IPS-NIHi7 (cell line): Measurements from ENCODE around the gene KCNJ16.
"Not testable (repeated sequence)": the region's sequence is repeated elsewhere in the genome, so short reads cannot be mapped to it uniquely, and the experiment has no call there.

Source experiments
- DNase-seq: peaks from one replicate; pipeline ENCODE4 v3.0.0; 2012; ENCODE audit warnings: mixed read lengths; ENCODE audit errors: extremely low spot score

Gene KCNJ16

GRCh38 chr17:70074956-70075355, at the start of gene KCNJ16:
KCNJ16 (plus strand) TSS chr17:70075225; CDS start chr17:70132088, 56,863 bp downstream.
- peak; percentile 17 for DNase-seq

DNA sequence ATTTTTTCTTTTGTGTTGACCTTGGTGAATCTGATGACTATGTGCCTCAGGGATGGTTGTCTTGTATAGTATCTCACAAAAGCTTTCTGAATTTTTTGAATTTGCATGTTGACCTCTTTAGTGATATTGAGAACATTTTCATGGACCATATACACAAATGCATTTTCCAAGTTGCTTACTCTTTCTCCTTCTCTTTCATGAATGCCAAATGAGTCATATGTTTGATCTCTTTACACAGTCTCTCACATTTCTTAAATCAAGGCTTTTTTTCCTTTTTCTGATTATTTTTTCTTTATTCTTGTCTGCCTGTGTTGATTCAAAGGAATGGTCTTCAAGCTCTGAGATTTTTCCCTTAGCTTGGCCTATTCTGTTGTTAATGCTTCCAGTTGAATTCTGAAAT, 46.6 kb upstream of the KCNJ16 start:
- DNase-seq, result no peak

DNA sequence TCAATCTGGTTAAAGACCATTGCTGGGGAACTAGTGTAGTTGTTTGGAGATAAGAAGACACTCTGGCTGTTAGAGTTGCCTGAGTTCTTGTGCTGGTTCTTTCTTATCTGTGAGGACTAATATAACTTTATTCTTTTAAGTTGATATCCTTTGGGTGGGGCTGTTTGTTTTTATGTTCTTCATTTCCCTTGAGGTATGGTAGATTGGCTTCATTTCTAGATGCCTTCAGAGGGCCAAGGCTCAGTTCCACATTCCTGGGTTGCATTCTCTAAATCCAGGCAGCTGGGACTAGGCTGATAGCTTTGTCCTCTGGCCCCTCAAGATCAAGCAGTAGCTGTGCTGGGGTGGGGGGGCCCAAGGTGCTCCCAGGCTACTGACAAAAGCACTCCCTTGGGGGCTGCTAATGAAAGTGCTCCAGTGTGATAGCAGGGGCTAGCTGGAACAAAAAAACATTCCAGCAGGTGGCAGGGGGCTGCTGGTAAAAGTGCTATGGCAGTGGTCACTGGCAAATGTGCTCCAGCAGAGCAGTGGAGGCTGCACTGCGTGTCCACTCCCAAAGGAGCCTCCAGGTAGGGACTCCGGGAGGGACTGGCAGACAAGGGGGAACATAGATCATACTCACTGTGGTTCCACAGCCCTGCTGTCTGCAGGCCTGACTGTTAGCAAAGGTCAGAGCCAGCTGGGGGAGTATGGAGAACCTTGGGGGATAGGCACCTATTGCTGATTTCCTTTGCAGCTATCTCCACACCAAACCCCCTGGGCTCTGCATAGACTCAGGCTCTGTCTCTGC, 45.9 kb upstream of the KCNJ16 start:
- no peak for DNase-seq

DNA sequence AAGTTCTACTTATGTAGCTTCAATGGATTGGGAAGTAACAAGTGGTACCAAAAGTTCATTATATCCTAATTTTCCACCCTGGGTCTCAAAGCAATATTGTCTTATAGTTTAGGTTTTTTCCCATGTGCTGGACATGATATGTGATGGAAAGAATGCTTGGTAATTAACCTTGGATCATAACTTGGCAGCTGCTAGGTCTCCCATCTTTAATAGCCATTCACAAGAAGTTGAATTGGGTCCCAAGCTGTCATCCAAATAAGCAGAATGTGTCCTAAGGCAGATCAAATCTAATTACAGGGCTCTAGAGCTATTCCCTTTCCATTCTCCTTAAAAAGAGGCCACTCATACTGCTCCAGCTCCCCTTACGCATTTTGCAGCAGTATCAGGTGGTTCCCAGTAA, 44.7 kb upstream of the KCNJ16 start:
- no peak for DNase-seq

DNA sequence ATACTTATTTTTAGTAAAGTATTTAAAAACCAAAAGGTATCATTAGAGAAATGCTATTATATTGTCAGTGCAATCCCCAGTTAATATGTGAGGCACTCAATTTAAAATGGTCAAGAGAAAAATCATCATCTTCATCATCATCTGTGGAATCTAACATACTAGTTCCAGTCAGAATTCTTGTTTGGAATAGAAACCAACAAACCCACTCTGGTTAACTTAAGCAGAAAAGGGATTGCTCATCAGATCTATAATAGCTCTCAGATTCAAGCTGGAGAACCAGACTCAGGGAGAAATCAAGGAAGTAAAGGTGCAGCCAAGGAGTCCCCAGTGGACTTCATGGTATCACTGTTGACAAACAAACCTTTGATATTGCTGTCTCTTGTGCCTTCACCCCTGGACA, 43.7 kb upstream of the KCNJ16 start:
- no peak for DNase-seq

DNA sequence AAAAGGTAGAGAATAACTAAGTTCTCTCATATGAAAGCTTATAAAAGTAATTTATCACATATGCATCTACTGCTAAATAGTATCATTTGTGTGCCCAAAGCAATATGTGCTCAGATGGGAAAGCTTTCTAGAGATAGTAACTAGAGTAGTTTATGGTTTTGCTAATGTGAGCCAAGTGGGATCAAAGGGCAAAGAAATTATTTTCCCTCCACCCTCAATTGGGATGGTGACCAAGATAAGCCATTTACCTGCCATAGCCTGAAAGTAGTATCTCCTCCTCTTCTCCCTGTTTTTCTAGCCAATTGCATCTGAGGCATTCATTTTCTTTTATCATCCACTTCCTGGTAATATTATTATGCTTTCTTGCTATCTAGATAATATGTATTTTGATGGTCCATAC, 41.9 kb upstream of the KCNJ16 start:
- DNase-seq, result no peak

DNA sequence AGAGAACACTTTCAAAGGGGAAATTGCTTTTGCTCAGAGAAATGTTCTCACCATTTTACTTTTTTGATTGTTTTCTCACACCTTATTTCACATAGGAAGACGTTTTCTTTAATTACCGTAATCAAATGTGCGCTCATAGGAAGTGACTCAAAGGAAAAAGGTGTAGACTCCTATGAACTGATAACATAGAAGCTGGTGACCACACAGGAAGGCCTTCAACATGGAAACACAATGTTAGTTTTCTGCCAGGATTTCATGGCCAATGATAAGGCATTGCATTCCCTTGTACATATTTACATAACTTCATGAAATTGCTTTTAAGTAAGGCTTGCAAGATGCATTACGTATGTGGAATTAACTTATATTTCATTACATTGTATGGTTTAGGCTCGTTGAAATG, 40.9 kb upstream of the KCNJ16 start:
- no peak for DNase-seq

DNA sequence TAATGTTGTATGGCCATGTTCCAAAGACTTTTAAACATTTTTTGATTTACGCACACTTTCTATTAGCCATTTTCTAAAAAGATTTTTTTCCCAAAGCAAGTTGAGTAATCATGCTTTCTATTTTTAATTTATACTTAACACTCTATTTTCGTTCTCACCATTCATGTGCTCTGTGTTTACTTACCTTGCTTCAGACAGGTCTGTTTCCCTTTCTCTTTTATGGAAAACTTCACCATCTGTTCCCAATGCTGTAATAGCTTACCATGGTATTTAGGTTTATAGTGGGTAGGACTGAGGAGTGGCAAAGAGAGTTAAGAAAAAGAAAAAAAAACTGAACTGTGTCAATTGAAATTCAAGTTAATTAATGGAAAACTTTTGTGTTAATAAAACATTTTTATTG, 37.5 kb upstream of the KCNJ16 start:
- no peak for DNase-seq

DNA sequence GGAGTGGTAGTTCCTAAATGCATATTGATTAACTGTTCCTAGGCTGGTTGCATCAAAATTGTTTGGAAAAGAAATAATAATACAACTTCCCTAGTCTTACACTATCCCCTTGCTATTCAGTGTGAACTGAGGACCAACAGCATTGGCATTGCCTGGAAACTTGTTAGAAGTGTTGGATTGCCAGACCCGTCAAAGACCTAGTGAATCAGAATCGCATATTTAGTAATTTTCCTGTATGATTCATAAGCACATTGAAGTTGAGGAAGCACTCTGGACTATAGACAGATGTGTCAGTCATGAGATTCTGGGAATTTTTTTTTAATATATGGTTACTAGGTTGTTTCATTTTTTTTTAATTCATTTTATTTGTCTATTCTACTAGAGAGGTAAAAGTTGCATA, 34.7 kb upstream of the KCNJ16 start:
- no peak for DNase-seq

GRCh38 chr17:70041061-70041460, 34.0 kb upstream of the KCNJ16 start:
- DNase-seq, result no peak

GRCh38 chr17:70041540-70041939, 33.5 kb upstream of the KCNJ16 start:
- no peak for DNase-seq

GRCh38 chr17:70045780-70046179, 29.2 kb upstream of the KCNJ16 start:
- not testable (repeated sequence) for DNase-seq

DNA sequence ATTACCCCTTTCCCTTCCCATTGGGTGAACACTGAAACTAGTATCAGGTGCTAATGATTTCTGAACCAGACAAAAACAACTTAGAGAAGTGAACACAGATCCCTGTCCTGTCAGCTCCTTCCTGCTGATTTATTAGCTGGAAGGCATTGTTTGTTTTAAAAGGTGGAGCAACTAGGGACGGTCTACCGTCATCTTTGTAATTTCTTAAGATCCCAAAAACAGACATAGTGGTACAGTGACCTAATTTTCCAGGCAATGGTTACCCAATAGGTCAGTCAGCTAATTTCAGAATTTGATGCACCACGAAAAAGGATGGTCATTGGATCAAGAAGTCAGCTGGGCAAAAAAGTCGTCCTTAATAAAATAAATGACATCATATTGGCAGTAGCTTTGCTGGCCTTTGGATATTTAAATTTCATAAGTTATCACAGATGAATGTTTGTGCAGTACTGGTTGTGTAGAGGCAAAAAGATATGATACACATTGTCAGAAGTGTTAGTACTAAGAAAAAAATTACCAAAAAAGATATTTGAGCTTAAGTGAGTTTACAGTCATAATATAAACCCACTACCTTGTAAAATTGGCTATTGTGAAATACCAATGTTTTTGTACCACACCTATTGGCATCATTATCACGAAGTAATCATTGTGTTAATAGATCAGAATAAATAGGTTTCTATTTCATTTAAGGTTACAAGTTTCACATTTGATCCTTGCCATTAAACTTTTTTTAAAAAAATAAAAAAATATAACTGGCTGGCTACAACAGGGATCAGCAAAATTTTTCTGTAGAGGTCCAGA, 27.2 kb upstream of the KCNJ16 start:
- DNase-seq, result no peak

- no peak for DNase-seq
These were observed 25.0 kb upstream of the KCNJ16 start for GRCh38 chr17:70049801-70050591.

- no peak for DNase-seq
These were observed 24.1 kb upstream of the KCNJ16 start for GRCh38 chr17:70050931-70051330.

GRCh38 chr17:70053241-70054234, 21.5 kb upstream of the KCNJ16 start:
- DNase-seq, result no peak

GRCh38 chr17:70055000-70055399, 20.0 kb upstream of the KCNJ16 start:
- no peak for DNase-seq

- no peak for DNase-seq
These were observed 16.0 kb upstream of the KCNJ16 start for GRCh38 chr17:70059071-70059470.

DNA sequence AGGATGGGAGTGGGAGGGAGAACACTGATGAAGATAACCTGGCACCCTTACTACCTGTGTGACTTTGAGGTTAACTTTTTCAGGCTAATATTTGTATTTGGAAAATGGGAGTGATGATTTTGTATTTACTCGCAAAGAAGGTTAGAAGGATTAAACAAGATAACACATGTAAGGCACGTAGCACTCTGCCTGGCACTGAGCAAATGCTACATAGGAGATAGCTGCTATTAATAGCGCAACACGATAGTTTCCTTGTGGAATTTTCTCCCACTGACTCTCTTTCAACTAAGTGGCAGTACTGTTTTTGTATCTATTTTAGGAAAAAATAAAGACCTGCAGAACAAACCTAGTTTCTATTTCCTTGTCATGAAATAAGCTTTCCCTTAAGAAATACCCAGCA, 15.4 kb upstream of the KCNJ16 start:
- DNase-seq, result no peak

DNA sequence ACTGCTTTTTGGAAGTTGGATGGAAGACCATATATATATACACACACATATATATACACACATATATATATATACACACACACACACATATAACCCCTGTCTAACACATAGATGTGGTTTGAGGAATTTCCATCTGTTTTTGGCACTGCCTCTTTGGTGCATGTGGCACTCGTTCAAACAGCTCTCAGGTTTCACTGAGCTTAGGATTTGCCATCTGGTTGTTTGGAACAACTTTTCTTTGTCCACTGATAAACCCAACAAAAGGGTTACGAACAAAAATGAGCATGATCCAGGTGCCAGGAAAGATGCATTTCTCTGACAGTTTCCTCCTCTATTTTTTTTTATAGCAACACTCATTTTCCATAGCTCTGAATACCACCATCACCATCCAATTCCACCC, 14.6 kb upstream of the KCNJ16 start:
- DNase-seq, result no peak

DNA sequence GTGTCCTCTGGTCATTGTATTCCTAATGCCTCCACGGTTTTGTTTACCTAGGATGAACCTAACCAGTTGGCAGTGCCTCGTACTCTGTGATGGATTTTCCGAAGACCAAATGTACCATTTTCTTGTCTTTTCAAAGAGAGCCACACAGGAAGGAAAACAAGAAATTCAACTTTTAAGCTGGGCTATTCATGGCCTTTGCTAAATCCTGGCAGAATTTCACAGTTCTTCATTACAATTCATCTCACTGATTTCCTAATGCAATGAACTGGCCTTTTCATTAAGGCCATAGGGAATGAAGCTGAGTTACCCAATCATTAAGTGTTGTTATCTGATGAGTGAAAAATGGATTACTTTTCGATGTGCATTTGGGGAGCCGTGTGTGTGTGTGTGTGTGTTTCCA, 7.9 kb upstream of the KCNJ16 start:
- DNase-seq, result no peak
